Mesenchymal stem cell (in vitro differentiated cells and primary cell): ENCODE results near the gene ALDH4A1.
"Not testable (repeated sequence)": the region's sequence is repeated elsewhere in the genome, so short reads cannot be mapped to it uniquely, and the experiment has no call there.

Source experiments
- DNase-seq: peaks from one replicate; pipeline ENCODE4 v3.0.0-alpha.2; 2013
- H2AFZ ChIP-seq: one replicate; pipeline ENCODE4 v1.6.1; 2013; ENCODE audit warnings: low read depth, mild to moderate bottlenecking, control low read depth, inconsistent platforms, low read length, moderate library complexity
- H2AK5ac ChIP-seq: 2 replicates; pipeline ENCODE4 v1.6.1; 2013; ENCODE audit warnings: low read length, moderate library complexity, mild to moderate bottlenecking, inconsistent platforms; ENCODE audit not compliant: severe bottlenecking
- H2BK120ac ChIP-seq: one replicate; pipeline ENCODE4 v1.6.1; 2013; ENCODE audit warnings: low read depth, mild to moderate bottlenecking, inconsistent platforms, low read length, moderate library complexity
- H2BK12ac ChIP-seq, 2 experiments: one replicate each; pipeline ENCODE4 v1.6.1; 2013; ENCODE audit warnings: inconsistent platforms in 2 of 2, low read length in 2 of 2, mild to moderate bottlenecking in 2 of 2, moderate library complexity in 2 of 2, control low read depth in 1 of 2
- H2BK15ac ChIP-seq: one replicate; pipeline ENCODE4 v1.6.1; 2013; ENCODE audit warnings: mild to moderate bottlenecking, low read depth, inconsistent platforms; ENCODE audit not compliant: poor library complexity, severe bottlenecking
- H2BK5ac ChIP-seq: 2 replicates; pipeline ENCODE4 v1.6.1; 2013; ENCODE audit warnings: low read depth, mild to moderate bottlenecking, low read length, control low read depth, inconsistent platforms; ENCODE audit not compliant: poor library complexity, severe bottlenecking
- H3K14ac ChIP-seq, 2 experiments: one replicate each; pipeline ENCODE4 v1.6.1; 2013; ENCODE audit warnings: inconsistent platforms in 2 of 2, low read length in 2 of 2, control low read depth in 1 of 2, mild to moderate bottlenecking in 1 of 2, moderate library complexity in 1 of 2
- H3K18ac ChIP-seq, 2 experiments: one replicate each; pipeline ENCODE4 v1.6.1; 2013; ENCODE audit warnings: inconsistent platforms in 2 of 2, low read length in 2 of 2, control low read depth in 1 of 2, low read depth in 1 of 2, mild to moderate bottlenecking in 1 of 2
- H3K23ac ChIP-seq, 2 experiments: one replicate each; pipeline ENCODE4 v1.6.1; 2013; ENCODE audit warnings: inconsistent platforms in 2 of 2, low read length in 2 of 2, mild to moderate bottlenecking in 2 of 2, moderate library complexity in 2 of 2, control low read depth in 1 of 2
- H3K27ac ChIP-seq: 2 replicates; pipeline ENCODE4 v1.5.1; 2013; ENCODE audit warnings: mild to moderate bottlenecking, moderate library complexity, low read length, control low read depth, inconsistent platforms; ENCODE audit not compliant: poor library complexity, severe bottlenecking
- H3K27me3 ChIP-seq, 2 experiments: 2 replicates each; pipeline versions ENCODE4 v1.6.1 to v1.7.0; 2013; ENCODE audit warnings: low read length in 2 of 2, mild to moderate bottlenecking in 2 of 2, moderate library complexity in 2 of 2, control low read depth in 1 of 2, inconsistent platforms in 1 of 2; ENCODE audit not compliant: control insufficient read depth in 1 of 2, insufficient read depth in 1 of 2
- H3K36me3 ChIP-seq, 2 experiments: 2 replicates each; pipeline versions ENCODE4 v1.6.1 to v1.7.0; 2013; ENCODE audit warnings: low read length in 2 of 2, control low read depth in 1 of 2, inconsistent platforms in 1 of 2, low read depth in 1 of 2, mild to moderate bottlenecking in 1 of 2; ENCODE audit not compliant: insufficient read depth in 2 of 2, control insufficient read depth in 1 of 2
- H3K4ac ChIP-seq, 2 experiments: one replicate each; pipeline ENCODE4 v1.6.1; 2013; ENCODE audit warnings: inconsistent platforms in 2 of 2, low read length in 2 of 2, mild to moderate bottlenecking in 2 of 2, moderate library complexity in 2 of 2, control low read depth in 1 of 2, low read depth in 1 of 2
- H3K4me1 ChIP-seq: 2 replicates; pipeline ENCODE4 v1.6.1; 2013; ENCODE audit warnings: low read depth, low read length, control low read depth; ENCODE audit not compliant: control insufficient read depth, insufficient read depth
- H3K4me2 ChIP-seq: 2 replicates; pipeline ENCODE4 v1.6.1; 2013; ENCODE audit warnings: low read length, mild to moderate bottlenecking, inconsistent platforms; ENCODE audit not compliant: poor library complexity, severe bottlenecking
- H3K4me3 ChIP-seq, 2 experiments: 2 replicates each; pipeline versions ENCODE4 v1.5.1 to v1.7.0; 2013; ENCODE audit warnings: low read length in 2 of 2, mild to moderate bottlenecking in 2 of 2, control low read depth in 1 of 2, low read depth in 1 of 2; ENCODE audit not compliant: insufficient read depth in 1 of 2
- H3K79me1 ChIP-seq: replicated peaks from 2 replicates; pipeline ENCODE4 v1.6.1; 2013; ENCODE audit warnings: mild to moderate bottlenecking, control low read depth, low read length, inconsistent platforms; ENCODE audit not compliant: poor library complexity, severe bottlenecking
- H3K9ac ChIP-seq: 2 replicates; pipeline ENCODE4 v1.7.0; 2013; ENCODE audit warnings: mild to moderate bottlenecking, low read length, moderate library complexity
- H3K9me3 ChIP-seq: 2 replicates; pipeline ENCODE4 v1.7.0; 2013; ENCODE audit warnings: mild to moderate bottlenecking, low read length; ENCODE audit not compliant: control insufficient read depth
- H4K8ac ChIP-seq: one replicate; pipeline ENCODE4 v1.6.1; 2013; ENCODE audit warnings: inconsistent platforms, mild to moderate bottlenecking, low read length, moderate library complexity
- H4K91ac ChIP-seq: one replicate; pipeline ENCODE4 v1.6.1; 2013; ENCODE audit warnings: mild to moderate bottlenecking, low read length, inconsistent platforms
- WGBS: methylation state at CpG from one replicate; pipeline ENCODE4 v1.1.7; 2013; ENCODE audit warnings: mixed read lengths; 5-methylcytosine and 5-hydroxymethylcytosine counted together

ALDH4A1 gene

DNA sequence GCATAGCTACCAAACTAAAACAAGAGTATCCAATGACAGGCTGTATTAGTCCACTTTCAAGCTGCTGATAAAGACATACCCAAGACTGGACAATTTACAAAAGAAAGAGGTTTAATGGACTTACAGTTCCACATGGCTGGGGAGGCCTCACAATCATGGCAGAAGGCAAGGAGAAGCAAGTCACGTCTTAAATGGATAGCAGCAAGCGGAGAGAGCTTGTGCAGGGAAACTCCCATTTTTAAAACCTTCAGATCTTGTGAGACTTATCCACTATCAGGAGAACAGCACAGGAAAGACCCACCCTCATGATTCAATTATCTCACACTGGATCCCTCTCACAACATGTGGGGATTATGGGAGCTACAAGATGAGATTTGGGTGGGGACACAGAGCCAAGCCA is 54.6 kb downstream of the ALDH4A1 start:
- H3K4me3 ChIP-seq, H3K79me1 ChIP-seq, H3K18ac ChIP-seq, H3K27ac ChIP-seq, H4K91ac ChIP-seq, H3K4me2 ChIP-seq, H3K9ac ChIP-seq, H3K4ac ChIP-seq, H2BK120ac ChIP-seq, H3K4me1 ChIP-seq, H3K23ac ChIP-seq, H2AK5ac ChIP-seq, H4K8ac ChIP-seq, H2BK5ac ChIP-seq, H3K14ac ChIP-seq, H2BK15ac ChIP-seq, H2BK12ac ChIP-seq, DNase-seq, H3K36me3 ChIP-seq, H2AFZ ChIP-seq, H3K9me3 ChIP-seq: not testable (repeated sequence)
- 94% methylated on average over 2 of the region's 2 CpGs for WGBS
- H3K27me3 ChIP-seq: peaks cover 20 to 54% of the 10 kb centered on the region in 2 experiments

DNA sequence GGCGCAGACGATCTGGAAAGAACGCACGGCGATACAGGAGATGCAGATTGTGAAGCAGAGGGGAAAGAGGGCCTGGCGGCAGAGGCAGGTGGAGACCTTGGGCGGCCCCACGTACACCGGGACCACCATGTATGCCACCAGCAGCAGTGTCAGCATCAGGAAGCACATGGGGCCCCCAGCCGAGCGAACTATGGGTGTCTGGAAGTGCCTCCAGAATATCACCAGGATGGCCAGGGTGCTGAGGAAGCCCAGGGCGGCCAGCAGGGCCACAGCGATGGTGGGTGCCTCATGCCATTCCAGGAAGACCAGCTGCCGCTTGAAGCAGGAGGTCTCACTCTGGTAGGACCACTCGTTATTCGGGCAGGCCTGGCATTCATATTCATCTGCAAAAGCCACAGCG is 62.2 kb downstream of the ALDH4A1 start:
- Histone ChIP-seq H2BK5ac (no peak overlapping the region), H4K91ac (no peak overlapping the region), H2BK15ac (no peak overlapping the region), H3K23ac (no peak overlapping the region), H3K9ac (no peak overlapping the region), H2AK5ac (no peak overlapping the region), H2BK12ac (no peak overlapping the region), H3K4me2 (no peak overlapping the region), H3K27ac (no peak overlapping the region), H4K8ac (no peak overlapping the region), H3K27me3 (peaks cover 17 to 45% of the 10 kb centered on the region in 2 experiments), H3K9me3 (no peaks in the 10 kb centered on the region), H3K4ac (no peak overlapping the region), H2BK120ac (no peak overlapping the region), H3K4me3 (no peak overlapping the region), H3K14ac (no peak overlapping the region), H3K18ac (no peak overlapping the region), H3K36me3 (no peaks in the 10 kb centered on the region), H2AFZ (no peak overlapping the region), H3K79me1 (no peaks in the 10 kb centered on the region), H3K4me1 (peaks cover 1% of the 10 kb centered on the region)
- 87% methylated on average over 17 of the region's 17 CpGs for WGBS
- no peak for DNase-seq

DNA sequence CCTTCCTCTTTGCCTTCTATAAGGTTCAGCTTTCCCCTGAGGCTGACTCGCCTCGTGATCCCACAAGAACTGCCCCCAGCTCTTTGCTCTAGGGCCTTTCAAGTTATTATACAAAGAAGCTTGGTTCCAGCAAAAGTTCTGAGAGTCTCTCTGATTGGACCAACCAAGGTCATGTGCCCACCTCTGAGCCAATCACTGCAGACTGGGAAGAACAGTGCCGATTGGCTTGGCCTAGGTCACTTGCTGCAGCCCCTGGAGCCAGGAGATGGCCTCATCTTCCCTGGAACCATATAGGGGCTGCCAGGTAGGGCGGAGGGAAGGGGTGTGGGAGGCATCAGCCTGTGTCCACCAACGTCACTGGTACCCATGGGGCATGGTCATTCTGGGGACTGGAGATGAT is 65.7 kb downstream of the ALDH4A1 start:
- Histone ChIP-seq H4K91ac (no peak overlapping the region), H3K79me1 (no peaks in the 10 kb centered on the region), H3K14ac (no peak overlapping the region), H3K9me3 (no peaks in the 10 kb centered on the region), H3K4me3 (no peak overlapping the region), H3K18ac (no peak overlapping the region), H3K4ac (no peak overlapping the region), H3K4me2 (no peak overlapping the region), H3K23ac (no peak overlapping the region), H2BK5ac (no peak overlapping the region), H2AFZ (no peak overlapping the region), H4K8ac (no peak overlapping the region), H3K9ac (no peak overlapping the region), H2BK15ac (no peak overlapping the region), H2BK120ac (no peak overlapping the region), H2BK12ac (no peak overlapping the region), H3K36me3 (no peaks in the 10 kb centered on the region), H3K27ac (no peak overlapping the region), H2AK5ac (no peak overlapping the region), H3K27me3 (peaks cover 22 to 59% of the 10 kb centered on the region in 2 experiments), H3K4me1 (peaks cover 1% of the 10 kb centered on the region)
- DNase-seq: no peak
- WGBS: 86% methylated on average over 5 of the region's 5 CpGs

DNA sequence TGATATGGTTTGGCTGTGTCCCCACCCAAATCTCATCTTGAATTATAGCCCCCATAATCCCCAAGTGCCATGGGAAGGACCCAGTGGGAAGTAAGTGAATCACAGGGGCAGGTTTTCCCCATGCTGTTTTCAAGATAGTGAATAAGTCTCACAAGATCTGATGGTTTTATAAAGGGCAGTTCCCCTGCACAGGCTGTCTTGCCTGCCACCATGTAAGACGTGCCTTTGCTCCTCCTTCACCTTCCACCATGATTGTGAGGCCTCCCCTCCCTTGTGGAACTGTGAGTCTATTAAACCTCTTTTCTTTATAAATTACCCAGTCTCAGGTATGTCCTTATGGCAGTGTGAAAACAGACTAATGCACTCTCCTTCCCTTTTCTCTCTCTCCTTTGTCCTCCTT is 70.0 kb downstream of the ALDH4A1 start:
- not testable (repeated sequence) for H3K18ac ChIP-seq, H4K91ac ChIP-seq, H3K4me2 ChIP-seq, H2BK5ac ChIP-seq, H3K9ac ChIP-seq, H3K27ac ChIP-seq, H2BK15ac ChIP-seq, H3K23ac ChIP-seq, H3K9me3 ChIP-seq, H3K36me3 ChIP-seq, H3K4me1 ChIP-seq, H4K8ac ChIP-seq, H2BK12ac ChIP-seq, H2BK120ac ChIP-seq, H3K79me1 ChIP-seq, H2AFZ ChIP-seq, H2AK5ac ChIP-seq, DNase-seq, H3K4ac ChIP-seq, H3K4me3 ChIP-seq, H3K14ac ChIP-seq
- 25% methylated on average over 1 of the region's 1 CpG for WGBS
- peaks cover 22 to 59% of the 10 kb centered on the region in 2 experiments for H3K27me3 ChIP-seq
